CD4-positive, alpha-beta T cell treated with Interleukin-17A for 1 hour (primary cell): ENCODE measurements around the gene PPIB.
"Not testable (repeated sequence)": the region's sequence is repeated elsewhere in the genome, so short reads cannot be mapped to it uniquely, and the experiment has no call there.

ENCODE experiments used
- DNase-seq: peaks from one replicate; pipeline ENCODE4 v3.0.0-alpha.2; 2020

Gene PPIB

DNA sequence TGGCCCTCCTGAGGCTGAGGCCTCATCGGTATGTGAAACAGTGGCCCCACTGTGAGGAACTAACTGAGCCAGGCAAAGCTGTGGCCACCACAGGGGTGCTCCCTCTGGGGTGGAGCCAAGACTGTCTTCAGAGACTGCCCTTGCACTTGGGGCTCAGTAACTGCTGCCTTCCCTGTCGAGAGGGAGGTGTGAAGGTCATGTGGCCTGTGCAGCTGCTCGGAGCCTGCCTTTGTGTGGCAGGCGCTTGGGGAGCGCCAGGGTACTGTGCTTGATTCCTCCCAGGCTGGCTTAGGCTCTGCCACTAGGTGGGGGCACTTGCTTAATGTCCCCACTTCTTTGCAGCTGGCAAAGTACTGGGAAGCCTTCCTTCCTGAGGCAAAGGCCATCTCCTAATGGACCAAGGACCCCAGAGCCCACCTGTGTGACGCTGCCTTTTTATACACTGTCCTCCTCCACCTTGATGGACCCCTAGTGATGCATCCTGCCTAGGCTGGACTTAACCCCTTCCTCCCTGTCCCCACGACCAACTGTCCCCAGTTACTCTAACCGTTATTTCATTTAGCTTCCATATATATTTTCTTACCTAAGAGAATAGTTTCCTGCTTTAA lies 25.5 kb downstream of the PPIB start:
- DNase-seq, result no peak

DNA sequence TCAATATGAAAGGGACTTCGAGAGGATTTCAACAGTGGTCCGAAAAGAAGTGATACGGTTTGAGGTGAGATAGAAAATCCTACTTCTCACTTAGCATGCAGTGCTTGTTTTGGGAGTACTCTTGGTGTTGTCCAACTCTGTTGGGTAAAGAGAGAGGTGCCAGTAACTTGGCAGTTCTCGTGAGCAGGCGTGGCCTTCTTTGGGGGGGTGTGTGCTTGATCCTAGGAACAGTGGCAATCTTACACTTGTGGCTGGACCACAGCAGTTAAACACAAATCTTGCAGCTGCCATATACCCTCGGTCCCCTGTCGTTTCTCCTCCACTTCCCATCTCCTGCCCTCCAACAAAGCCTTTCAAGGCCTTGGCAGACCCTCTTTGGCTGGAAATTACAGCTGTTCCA lies 26.5 kb downstream of the PPIB start:
- DNase-seq, result no peak

DNA sequence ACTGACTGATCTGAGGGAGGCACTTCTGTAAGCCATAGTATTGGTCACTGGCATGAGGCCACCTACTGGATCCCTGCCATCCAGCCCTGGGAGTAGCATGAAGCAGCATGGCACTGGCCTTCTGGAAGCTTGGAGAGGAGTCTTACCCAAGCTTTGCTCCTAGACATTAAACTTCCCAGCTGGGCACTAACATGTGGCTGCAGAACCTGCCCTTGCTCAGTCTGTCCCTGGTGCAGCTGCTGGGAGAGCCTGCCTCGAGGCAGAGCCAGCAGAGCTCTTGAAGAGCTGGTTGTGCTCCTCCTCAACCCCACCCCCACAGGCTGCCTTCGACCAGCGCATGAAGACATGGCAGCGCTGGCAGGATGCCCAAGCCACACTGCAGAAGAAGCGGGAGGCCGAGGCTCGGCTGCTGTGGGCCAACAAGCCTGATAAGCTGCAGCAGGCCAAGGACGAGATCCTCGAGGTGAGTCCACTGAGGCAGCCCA lies 28.4 kb downstream of the PPIB start:
- DNase-seq, result no peak

DNA sequence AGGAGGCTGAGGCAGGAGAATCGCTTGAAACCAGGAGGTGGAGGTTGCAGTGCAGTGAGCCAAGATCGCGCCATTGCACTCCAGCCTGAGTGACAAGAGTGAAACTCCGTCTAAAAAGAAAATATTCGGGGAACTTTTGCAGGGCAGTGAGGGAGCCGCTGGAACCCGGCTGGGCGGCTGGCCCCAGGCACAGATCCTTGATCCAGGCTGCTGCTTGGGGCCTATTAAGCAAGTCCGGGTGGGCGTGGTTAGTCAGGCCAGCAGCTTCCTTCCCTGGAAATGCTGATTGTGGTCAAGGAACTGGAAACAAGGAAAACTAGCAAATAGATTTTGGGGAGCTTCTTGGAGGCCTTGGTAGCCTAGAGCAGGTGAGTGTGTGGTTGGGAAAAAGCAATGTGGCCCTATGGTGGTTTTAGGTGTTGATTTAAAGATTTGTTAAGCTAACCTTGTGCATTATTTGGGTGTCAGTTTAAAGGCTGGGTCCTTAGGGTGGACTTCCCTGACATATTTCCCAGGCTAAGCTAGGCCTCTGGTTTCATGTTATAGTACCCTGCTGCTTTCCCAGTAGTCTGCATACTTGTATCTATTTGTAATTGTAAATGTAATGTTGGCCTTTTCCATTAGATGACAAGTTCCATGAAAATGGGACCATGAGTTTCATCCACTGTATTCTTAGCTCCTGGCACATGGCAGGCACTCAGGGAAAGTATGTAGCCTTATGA lies 29.0 kb downstream of the PPIB start:
- DNase-seq, result no peak

DNA sequence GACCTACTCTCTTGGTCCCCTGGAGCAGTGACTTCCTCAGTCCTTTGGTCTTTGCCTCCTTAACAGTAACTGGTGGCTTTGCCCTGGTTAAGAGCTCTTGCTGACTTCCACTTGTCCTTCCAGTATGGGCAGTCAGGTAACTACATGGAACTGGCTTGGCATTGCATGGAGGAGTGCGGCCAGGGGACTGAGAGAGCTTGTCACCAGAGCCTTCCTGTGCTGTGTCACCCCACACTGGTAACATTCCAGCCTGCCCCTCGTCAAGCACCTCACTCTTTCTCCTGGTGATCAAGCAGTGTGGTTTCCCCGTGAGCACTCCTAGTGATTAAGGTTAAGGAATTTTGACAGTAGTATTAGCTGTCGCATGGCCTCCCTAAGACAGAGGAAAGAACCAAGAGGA lies 30.6 kb downstream of the PPIB start:
- no peak for DNase-seq

DNA sequence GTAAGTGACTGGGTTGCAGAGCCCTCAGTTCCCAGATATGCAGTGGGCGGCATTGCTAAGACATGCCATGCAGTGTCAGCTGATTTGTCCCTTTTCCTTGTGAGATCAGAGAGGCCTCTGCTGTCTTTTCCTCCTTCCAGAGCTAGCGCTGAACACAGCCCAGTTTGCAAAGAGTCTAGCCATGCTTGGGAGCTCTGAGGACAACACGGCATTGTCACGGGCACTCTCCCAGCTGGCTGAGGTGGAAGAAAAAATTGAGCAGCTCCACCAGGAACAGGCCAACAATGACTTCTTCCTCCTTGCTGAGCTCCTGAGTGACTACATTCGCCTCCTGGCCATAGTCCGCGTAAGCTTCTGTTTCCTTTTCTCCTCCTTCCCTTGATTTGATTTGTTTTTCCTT lies 31.3 kb downstream of the PPIB start:
- DNase-seq, result no peak

DNA sequence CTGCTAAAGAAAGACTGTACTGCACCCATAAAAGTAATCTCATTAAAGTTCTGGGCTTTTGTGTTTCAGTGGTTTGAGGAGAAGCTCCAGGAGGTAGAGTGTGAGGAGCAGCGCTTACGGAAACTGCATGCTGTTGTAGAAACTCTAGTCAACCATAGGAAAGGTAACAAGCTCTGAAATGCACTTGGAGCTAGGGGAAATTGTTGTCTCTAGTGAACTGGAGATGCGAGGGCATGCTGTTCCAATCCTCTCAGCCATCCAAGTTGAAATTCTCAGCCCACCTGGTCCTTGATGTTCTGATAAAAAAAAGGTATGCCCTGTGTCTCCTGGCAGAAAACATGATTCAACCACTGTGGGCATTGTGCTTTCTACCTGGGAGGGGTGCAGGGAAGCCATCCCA lies 32.7 kb downstream of the PPIB start:
- DNase-seq, result no peak

DNA sequence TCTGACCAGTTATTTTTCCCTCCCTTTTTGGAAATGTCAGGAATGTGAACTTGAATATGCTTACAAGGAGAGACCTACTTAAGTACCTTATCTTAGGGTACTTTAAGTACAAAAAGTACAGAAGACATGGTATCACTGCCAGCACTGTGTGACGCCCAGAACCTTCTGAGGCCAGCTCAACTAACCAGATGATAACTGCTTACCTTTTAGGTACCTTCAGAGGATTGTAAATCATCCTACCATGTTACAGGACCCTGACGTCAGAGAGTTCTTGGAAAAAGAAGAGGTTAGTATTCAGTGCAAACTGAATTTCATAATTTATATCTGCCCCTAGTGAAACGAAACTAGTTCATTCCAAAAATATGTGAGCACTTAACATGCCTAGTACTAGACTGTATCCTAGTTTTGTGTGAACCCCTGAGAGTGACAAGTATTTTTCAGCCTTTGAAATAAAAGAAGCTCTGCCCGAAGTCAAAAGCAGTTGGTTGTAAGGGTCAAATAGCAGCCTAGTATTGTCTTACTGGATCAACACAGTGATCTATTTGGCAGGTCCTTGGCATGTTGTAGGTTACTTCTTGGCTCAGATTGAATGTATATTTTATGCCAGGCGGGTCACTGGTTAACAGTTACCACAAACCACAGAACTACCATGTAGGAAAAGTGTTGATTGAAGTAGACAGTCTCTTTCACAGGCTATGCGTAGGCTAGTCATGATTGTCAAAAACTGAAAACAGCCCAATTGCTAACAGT lies 35.1 kb downstream of the PPIB start:
- DNase-seq, result no peak

DNA sequence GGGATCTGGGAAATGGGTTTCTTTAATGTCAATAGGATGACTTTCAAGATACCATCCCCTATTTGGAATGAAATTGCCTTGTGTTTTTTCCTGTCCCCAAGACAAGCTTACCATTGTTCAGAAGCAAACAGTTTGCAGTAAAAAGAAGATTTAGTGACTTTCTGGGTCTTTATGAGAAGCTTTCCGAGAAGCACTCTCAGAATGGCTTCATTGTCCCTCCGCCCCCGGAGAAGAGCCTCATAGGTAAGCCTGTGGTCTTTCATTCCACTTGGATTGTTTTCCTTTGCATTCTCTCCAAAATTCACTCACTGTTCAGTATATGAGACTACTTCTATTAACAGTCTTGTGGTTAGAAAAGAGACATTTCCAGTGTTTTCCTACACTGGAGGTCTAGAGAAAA lies 36.8 kb downstream of the PPIB start:
- no peak for DNase-seq

DNA sequence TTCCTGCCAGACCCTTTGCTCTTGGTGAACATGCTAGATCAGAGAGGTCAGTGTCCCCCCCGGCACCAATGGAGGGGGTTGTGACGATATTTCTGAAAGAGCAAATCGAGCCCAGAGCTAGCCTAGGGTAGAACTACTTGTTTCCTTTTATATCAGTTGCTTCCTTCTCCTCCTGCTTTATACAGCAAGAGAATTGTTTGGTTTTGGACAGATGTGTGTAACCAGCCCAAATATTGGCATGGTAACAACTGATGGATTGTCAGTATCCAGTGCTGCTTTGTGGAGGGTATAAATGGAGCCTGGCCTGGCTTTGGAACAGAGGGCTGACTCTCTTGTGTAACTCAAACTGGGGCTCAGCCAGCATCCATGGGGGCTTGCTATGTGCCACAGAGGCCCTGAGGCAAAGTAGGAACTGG lies 39.9 kb downstream of the PPIB start:
- no peak for DNase-seq

DNA sequence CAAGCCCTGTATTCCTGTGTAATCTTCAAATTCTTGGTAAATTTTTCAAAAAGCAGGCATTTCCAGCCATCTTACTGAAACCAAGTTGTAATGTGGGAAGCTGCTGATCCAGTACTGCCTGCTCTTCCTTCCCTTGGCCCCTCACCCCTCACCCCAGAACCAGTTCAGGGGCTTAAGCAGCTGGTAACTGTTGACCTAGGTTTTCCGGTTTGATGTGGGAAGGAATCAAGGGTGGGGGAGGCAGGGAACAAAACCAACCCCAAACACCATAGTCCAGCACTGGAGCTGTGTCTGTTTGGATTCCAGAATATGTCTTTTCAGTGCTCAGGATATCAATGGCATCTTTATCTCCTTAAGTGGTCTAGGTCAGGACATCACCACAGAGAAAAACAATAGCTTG lies 40.4 kb downstream of the PPIB start:
- DNase-seq, result no peak

DNA sequence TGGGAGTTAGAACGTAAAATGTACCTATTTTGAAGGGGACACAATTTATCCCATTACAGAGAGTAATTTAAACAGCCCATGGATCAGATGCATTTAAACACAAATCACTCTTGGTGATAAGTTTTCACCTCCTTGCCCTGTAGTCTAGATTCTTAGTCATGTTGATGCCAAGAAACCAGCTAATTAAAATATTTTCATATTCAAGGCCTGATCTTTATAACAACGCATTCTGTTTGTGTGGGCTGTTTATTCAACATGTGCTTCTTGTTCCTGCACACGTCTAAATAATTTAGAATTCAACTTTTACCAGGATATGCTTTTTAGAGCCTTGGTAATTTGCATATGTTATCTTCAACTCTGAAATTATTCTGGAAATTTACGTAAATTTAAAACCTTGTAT lies 41.2 kb downstream of the PPIB start:
- no peak for DNase-seq

DNA sequence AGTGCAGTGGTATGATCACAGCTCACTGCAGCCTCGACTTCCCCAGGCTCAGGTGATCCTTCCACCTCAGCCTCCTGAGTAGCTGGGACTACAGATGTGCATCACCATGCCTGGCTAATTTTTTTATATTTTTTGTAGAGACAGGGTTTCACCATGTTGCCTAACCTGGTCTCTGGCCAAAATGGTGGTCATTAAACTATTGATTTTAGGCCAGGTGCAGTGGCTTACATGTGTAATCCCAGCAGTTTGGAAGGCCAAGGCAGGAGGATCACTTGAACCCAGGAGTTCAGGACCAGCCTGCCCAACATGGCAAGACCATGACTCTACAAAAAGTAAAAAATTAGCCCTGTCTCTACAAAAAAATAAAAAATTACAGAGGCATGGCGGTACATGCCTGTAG lies 42.5 kb downstream of the PPIB start:
- DNase-seq, result not testable (repeated sequence)

DNA sequence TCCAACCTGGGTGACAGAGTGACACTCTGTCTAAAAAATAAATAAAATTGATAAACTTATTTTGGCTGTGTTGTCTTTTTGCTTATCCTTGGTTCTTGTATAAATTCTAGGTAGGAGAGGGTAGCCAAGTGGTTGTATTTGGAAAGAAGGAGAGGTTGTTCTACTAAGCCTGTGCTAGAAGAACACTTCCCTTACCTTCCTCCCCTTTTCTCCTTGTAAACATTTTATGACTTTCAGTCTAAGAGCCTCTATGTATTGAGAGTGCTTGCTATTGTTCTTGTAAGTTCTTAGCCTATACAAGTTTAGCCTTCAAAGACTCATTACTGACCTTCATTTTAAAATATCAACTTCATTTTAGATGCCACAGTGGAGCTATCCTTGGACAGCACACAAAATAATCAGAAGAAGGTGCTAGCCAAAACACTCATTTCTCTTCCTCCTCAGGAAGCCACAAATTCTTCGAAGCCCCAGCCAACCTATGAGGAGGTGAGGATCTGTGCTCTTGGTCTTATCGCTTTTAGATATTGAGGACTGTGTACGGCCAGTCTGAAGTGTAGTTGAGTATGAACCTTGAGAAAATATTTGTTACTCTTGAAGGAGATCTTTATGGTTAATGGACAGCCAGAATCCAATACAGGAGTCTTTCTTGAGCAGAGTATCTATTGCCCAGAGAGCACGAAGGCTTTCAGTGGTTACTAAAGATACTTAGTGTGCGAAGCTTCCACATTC lies 44.9 kb downstream of the PPIB start:
- no peak for DNase-seq

DNA sequence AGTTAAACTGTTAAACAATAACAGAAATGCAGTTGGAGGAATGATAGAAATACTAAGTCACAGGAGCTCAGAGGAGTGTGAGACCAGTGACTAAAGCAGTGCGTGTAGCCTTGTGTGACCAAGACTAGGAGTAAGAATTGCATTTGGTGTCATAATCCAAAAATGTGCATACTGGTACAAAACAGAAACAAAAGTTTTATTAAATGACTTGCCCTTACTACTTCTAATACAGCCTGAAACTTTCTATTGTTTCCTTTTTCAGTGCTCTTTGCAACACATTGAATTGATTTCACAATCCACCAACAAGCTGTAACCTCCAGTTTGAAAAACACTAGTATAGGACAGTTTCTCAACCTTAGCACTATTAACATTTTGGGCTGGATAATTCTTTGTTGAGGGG lies 49.9 kb downstream of the PPIB start:
- no peak for DNase-seq

DNA sequence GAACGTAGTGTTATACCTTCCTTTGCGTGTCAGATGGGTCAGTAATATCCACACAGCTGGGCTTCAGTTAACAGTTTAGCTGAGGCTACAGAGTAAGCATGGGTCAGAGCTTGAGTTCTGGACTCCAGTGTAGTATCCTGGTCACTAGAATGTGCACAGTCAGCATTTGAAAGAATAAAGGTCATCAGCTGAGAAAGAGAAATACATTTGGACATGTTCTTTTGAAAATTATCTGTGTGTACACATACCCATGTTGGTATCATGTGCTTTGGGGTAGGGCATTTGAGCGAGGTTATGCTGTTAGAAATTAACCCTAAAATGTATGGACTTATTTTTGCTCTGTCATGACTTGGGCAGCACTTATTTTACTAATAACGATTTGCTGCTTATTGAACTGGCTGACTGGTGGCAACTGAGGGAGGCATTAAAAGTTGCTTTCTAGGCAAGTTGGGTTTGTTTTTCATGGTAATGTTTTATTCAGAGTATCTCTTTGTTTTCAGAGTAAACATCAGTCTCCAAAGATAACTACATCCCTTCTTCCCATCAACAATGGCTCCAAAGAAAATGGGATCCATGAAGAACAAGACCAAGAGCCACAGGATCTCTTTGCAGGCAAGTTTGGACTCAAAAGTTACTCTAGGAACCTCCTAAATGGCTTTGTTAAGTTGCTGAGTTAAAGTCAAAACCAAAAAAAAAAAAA lies 50.6 kb downstream of the PPIB start:
- no peak for DNase-seq

DNA sequence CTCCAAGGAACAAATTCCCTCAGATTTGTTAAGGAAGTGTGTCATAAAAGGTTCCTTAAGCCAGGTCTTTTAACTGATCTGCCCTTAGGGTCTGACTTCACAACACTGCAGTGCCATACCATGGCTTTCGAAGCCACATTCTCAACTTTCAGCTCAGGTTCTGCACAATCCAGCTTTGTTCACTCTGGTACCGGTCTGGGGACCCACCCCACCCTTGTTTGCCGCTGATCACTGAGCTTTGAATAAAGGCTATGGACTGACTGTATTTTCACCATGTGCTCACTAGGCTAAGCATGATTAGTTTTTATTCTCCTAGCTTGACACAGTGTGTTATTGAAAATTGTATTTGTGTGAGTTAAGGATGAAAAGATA lies 51.2 kb downstream of the PPIB start:
- DNase-seq, result no peak

DNA sequence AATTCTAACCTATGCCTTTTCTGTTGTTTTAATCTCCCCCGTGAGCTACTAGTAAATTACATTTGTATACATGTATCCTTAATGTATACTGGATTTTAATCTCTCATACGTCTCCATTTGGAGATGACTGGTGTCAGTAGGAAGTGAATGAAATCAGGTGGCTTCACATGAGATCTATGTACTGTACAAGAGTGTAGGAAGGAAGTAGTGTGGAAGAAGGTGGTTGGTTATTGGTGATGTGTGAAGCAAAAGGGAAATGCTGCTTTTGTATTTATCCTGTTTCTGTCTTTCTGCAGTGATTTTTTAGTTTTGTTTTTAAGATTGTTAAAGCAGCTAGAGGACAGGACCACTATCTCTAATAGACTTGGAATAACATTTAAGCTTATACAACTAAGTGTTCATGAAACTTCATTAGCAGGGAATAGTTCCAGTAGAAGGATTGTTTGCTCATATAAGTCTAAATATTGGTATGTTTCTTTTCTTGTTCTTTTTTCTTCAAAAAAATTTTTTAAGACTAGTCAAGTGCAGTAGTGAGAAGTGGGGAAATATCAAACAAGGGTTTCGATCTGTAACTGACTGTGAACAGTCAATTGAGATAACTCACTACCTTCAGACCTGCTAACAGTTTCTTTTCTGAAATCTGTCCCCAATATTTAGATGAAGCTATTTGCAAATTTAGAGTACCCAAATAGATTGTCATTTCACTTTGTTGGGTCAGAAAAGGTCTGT lies 51.7 kb downstream of the PPIB start:
- peak; percentile 25 for DNase-seq

DNA sequence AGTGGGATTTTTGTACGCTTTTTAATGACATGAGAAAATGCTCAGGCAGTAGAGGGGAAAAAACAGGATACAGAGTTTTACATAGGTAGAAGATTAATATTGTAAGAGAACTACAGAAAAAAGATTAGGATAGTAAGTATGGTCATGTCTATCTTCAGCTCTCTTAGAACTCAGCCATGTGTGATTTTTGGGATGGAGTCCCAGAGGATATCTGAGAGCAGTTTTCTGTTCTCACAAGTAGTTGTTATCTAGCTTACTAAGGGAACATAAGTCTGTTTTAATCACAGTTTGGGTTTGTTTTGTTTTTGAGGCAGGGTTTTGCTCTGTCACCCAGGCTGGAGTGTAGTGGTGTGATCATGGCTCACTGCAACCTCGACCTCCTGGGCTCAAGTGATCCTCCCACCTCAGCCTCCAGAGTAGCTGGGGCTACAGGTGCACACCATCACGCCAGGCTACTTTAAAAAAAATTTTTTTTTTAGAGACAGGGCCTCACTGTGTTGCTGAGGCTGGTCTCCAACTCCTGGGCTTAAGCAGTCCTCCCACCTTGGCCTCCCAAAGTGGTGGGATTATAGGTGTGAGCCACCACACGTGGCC lies 52.6 kb downstream of the PPIB start:
- not testable (repeated sequence) for DNase-seq

DNA sequence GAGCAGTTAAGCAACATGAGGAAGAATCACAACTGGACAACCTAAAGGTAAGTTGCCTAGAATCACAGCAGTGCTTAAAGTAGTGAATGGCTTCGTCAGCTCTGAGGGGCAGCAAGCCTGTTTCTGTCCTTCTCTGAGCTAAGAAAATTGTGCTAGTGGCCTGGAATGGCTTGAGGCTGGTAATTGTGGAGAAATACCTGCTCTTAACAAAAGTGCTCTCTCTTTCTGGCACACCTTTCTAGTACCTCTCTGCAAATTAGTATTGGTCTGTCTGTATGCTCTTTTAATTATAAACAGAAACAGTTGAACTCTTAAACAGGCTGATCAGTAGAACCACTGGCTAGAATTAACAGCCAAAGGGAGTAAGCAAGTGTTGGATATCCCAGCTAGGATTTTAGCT lies 55.5 kb downstream of the PPIB start:
- no peak for DNase-seq
